Measurements from ENCODE around the gene SPATA46. TPM values are rescaled to one million over a fixed set of nuclear protein-coding genes. Genes with fewer than 3 reads are reported as not detected.

SPATA46 gene
- total RNA-seq, 4 donors from 2014 or later = not detected

GRCh38 chr1:162417650-162418049 lies 41.0 kb upstream of the SPATA46 start:
- Histone ChIP-seq H3K4me1 (no peaks in the 10 kb centered on the region), H3K9me3 (no peaks in the 10 kb centered on the region), H3K27me3 (no peaks in the 10 kb centered on the region), H3K4me3 (no peak overlapping the region), H3K27ac (no peak overlapping the region), H3K36me3 (no peaks in the 10 kb centered on the region)
- TF ChIP-seq POLR2AphosphoS5 (IDR thresholded peaks at IDR 0.05) (no peak), POLR2A (IDR thresholded peaks at IDR 0.05) (no peak)
- WGBS = 92% methylated on average over 7 of the region's 7 CpGs
- DNase-seq (ENCODE audit: low spot score in 2 of 2) = no peak

DNA sequence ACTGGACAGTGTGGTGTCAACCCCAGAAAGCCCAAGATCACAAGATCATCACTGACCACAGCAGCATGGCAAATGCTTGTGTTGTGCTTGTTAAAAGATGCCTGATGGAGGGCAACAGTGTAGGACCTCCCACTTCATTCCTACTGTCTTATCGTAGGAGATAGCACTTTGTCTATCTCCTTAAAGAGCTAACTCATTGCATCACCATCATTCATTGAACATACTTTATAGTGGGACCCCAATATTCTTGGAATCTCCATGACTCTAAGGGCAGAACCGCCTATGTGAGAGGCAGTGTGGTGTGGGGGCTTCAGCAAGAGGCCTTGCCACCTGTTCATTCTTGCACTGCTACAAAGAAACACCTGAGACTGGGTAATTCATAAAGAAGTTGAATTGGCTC lies 40.3 kb upstream of the SPATA46 start:
- no peaks in the 10 kb centered on the region for H3K36me3 ChIP-seq

DNA sequence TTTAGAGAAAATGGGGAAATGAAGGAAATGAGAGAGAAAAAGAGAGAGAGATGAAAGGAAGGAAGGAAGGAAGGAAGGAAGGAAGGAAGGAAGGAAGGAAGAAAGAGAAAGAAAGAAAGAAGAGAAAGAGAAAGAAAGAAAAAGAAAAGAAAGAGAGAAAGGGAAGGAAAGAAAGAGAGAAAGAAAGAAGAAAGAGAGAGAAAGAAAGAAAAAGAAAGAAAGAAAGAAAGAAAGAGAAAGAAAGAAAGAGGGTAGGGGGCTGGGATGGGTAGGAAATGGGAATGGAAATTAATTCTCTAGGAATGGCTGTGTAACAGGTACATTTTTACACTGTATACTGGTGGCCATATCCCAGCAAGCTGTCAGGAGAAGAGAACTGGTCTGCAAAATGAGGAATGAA lies 39.6 kb upstream of the SPATA46 start:
- H3K27me3 ChIP-seq = no peaks in the 10 kb centered on the region
- no peaks in the 10 kb centered on the region for H3K9me3 ChIP-seq
- no peak overlapping the region for H3K4me3 ChIP-seq
- no peaks in the 10 kb centered on the region for H3K4me1 ChIP-seq
- H3K36me3 ChIP-seq = no peaks in the 10 kb centered on the region
- DNase-seq (ENCODE audit: low spot score in 2 of 2) = no peak
- no peak overlapping the region for H3K27ac ChIP-seq
- TF ChIP-seq POLR2A (IDR thresholded peaks at IDR 0.05) (no peak), POLR2AphosphoS5 (IDR thresholded peaks at IDR 0.05) (no peak), EP300 (IDR thresholded peaks at IDR 0.05) (no peak), CTCF (IDR thresholded peaks at IDR 0.05) (no peak)

More for the DNA sequence above, 40.3 kb upstream of the SPATA46 start:
- no peaks in the 10 kb centered on the region for H3K4me1 ChIP-seq
- H3K27me3 ChIP-seq = no peaks in the 10 kb centered on the region
- TF ChIP-seq POLR2AphosphoS5 (IDR thresholded peaks at IDR 0.05) (no peak), EP300 (IDR thresholded peaks at IDR 0.05) (no peak), CTCF (IDR thresholded peaks at IDR 0.05) (no peak), POLR2A (IDR thresholded peaks at IDR 0.05) (no peak)
- 93% methylated on average over 2 of the region's 2 CpGs for WGBS
- H3K4me3 ChIP-seq = no peak overlapping the region
- H3K9me3 ChIP-seq = no peaks in the 10 kb centered on the region
- DNase-seq (ENCODE audit: low spot score in 2 of 2) = no peak
- H3K27ac ChIP-seq = no peak overlapping the region

DNA sequence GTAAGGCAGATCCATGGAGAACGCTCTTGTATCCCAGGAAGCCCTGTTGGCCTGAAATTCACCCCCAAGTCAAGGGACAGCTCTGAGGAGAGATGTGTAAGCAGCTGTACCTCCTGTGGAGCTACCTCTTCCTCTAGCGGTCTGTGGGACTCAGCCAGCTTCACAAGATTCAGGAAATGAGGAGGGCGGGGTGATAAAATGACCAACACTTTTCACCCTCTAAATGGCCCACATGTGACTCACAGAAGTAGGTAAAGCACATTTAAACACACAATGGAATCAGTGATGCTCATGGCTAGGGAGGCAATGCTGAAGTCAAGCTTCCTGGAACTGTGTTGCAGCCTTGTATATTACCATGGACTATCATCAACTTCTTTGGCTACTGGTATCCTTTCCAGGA lies 35.3 kb upstream of the SPATA46 start, which contains the start of gene SH2D1B:
SH2D1B (minus strand) TSS at position 135 of the 400 bp plus-strand sequence; CDS start at position 15, 120 bp downstream.
- H3K4me1 ChIP-seq = no peaks in the 10 kb centered on the region
- no peaks in the 10 kb centered on the region for H3K9me3 ChIP-seq
- H3K36me3 ChIP-seq = no peaks in the 10 kb centered on the region
- no peak within 1 kb of the TSS for H3K27ac ChIP-seq
- no peak within 1 kb of the TSS for H3K4me3 ChIP-seq
- DNase-seq (ENCODE audit: low spot score in 2 of 2) = no peak
- 89% methylated on average over 3 of the region's 3 CpGs for WGBS
- TF ChIP-seq POLR2A (IDR thresholded peaks at IDR 0.05) (no peak), POLR2AphosphoS5 (IDR thresholded peaks at IDR 0.05) (no peak), CTCF (IDR thresholded peaks at IDR 0.05) (no peak), EP300 (IDR thresholded peaks at IDR 0.05) (no peak)
- H3K27me3 ChIP-seq = no peaks in the 10 kb centered on the region

GRCh38 chr1:162407539-162407938 lies 30.9 kb upstream of the SPATA46 start:
- TF ChIP-seq POLR2AphosphoS5 (IDR thresholded peaks at IDR 0.05) (no peak), POLR2A (IDR thresholded peaks at IDR 0.05) (no peak), CTCF (IDR thresholded peaks at IDR 0.05) (no peak), EP300 (IDR thresholded peaks at IDR 0.05) (no peak)
- H3K27me3 ChIP-seq = no peaks in the 10 kb centered on the region
- no peak for DNase-seq (ENCODE audit: low spot score in 2 of 2)
- no peaks in the 10 kb centered on the region for H3K4me1 ChIP-seq
- no peak overlapping the region for H3K4me3 ChIP-seq
- no peaks in the 10 kb centered on the region for H3K9me3 ChIP-seq
- H3K27ac ChIP-seq = no peak overlapping the region
- H3K36me3 ChIP-seq = no peaks in the 10 kb centered on the region
- WGBS = 91% methylated on average over 1 of the region's 1 CpG

DNA sequence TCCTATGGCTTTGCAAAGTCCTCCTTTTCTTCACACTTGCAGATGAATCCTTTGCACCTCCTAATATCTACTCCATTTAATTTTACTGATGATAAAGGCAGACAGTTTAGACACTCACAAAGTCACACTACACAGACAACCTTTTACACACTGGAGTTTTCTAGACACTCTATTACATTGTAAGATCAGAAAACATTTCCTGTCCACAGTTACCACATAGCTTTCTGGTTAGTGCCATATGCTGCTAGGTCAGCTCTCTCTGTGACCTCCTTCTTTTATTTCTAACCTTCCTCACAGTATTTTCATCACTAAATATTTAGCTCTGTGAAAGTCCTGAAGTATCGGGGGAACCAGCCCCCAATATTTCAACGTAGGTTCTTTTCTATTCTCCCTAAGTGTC lies 30.2 kb upstream of the SPATA46 start:
- H3K27me3 ChIP-seq = peaks cover 2% of the 10 kb centered on the region
- H3K27ac ChIP-seq = no peak overlapping the region
- no peak overlapping the region for H3K4me3 ChIP-seq
- WGBS = 88% methylated on average over 2 of the region's 2 CpGs
- H3K36me3 ChIP-seq = no peaks in the 10 kb centered on the region
- no peaks in the 10 kb centered on the region for H3K4me1 ChIP-seq
- TF ChIP-seq POLR2AphosphoS5 (IDR thresholded peaks at IDR 0.05) (no peak), CTCF (IDR thresholded peaks at IDR 0.05) (no peak), EP300 (IDR thresholded peaks at IDR 0.05) (no peak), POLR2A (IDR thresholded peaks at IDR 0.05) (no peak)
- H3K9me3 ChIP-seq = no peaks in the 10 kb centered on the region
- no peak for DNase-seq (ENCODE audit: low spot score in 2 of 2)
